ENCODE results near the gene ZDHHC14. TPM values are rescaled to one million over a fixed set of nuclear protein-coding genes. Genes with fewer than 3 reads are reported as not detected.

The ZDHHC14 gene
- total RNA-seq, 4 donors from 2014 or later, result 6.2 to 20.6 (median 15.1) TPM

GRCh38 chr6:157525292-157525889 lies 144.4 kb downstream of the ZDHHC14 start:
- Histone ChIP-seq H3K27me3 (no peaks in the 10 kb centered on the region), H3K27ac (no peak overlapping the region), H3K4me3 (replicated peaks in 1 of 3) (no peak overlapping the region), H3K4me1 (no peaks in the 10 kb centered on the region), H3K9me3 (no peaks in the 10 kb centered on the region), H3K36me3 (no peaks in the 10 kb centered on the region)
- no peak for DNase-seq
- 94 to 98% methylated on average over 7 of the region's 7 CpGs for WGBS, 2 donors
- no peak for TF ChIP-seq CTCF (IDR thresholded peaks at IDR 0.05)
- TF ChIP-seq POLR2A (IDR thresholded peaks at IDR 0.05), result no peak
- intact Hi-C loops (cut with DNase I), result no loop called here

- no peak for DNase-seq
- Histone ChIP-seq H3K36me3 (no peaks in the 10 kb centered on the region), H3K27ac (no peak overlapping the region), H3K27me3 (no peaks in the 10 kb centered on the region), H3K4me1 (no peaks in the 10 kb centered on the region), H3K9me3 (no peaks in the 10 kb centered on the region), H3K4me3 (replicated peaks in 1 of 3) (no peak overlapping the region)
- intact Hi-C loops (cut with DNase I), result no loop called here
- WGBS, 2 donors, result 82 to 90% methylated on average over 5 of the region's 5 CpGs
- TF ChIP-seq POLR2A (IDR thresholded peaks at IDR 0.05), result no peak
- no peak for TF ChIP-seq CTCF (IDR thresholded peaks at IDR 0.05)
Measured at GRCh38 chr6:157525918-157526425, 145.0 kb downstream of the ZDHHC14 start.

GRCh38 chr6:157527471-157527907 lies 146.5 kb downstream of the ZDHHC14 start:
- Histone ChIP-seq H3K9me3 (no peaks in the 10 kb centered on the region), H3K4me1 (no peaks in the 10 kb centered on the region), H3K36me3 (no peaks in the 10 kb centered on the region), H3K27me3 (no peaks in the 10 kb centered on the region), H3K27ac (peak overlapping the region in 1 of 3 donors; percentile 46), H3K4me3 (replicated peaks in 1 of 3) (no peak overlapping the region)
- DNase-seq, result no peak
- TF ChIP-seq POLR2A (IDR thresholded peaks at IDR 0.05) (no peak), CTCF (IDR thresholded peaks at IDR 0.05) (no peak)
- 41 to 48% methylated on average over 4 of the region's 4 CpGs for WGBS, 2 donors
- intact Hi-C loops (cut with DNase I), result no loop called here

GRCh38 chr6:157528931-157529653 lies 148.1 kb downstream of the ZDHHC14 start:
- TF ChIP-seq CTCF (IDR thresholded peaks at IDR 0.05) (no peak), POLR2A (IDR thresholded peaks at IDR 0.05) (no peak)
- intact Hi-C loops (cut with DNase I), result no loop called here
- no peak for DNase-seq
- H3K27me3 ChIP-seq, result no peaks in the 10 kb centered on the region
- H3K4me3 ChIP-seq (replicated peaks in 1 of 3), result no peak overlapping the region
- H3K27ac ChIP-seq, result no peak overlapping the region
- no peaks in the 10 kb centered on the region for H3K9me3 ChIP-seq
- H3K36me3 ChIP-seq, result no peaks in the 10 kb centered on the region
- 80 to 90% methylated on average over 5 of the region's 5 CpGs for WGBS, 2 donors
- no peaks in the 10 kb centered on the region for H3K4me1 ChIP-seq

- Histone ChIP-seq H3K27ac (no peak overlapping the region), H3K9me3 (no peaks in the 10 kb centered on the region), H3K27me3 (no peaks in the 10 kb centered on the region), H3K4me1 (no peaks in the 10 kb centered on the region), H3K36me3 (no peaks in the 10 kb centered on the region), H3K4me3 (replicated peaks in 1 of 3) (no peak overlapping the region)
- 97 to 98% methylated on average over 2 of the region's 2 CpGs for WGBS, 2 donors
- TF ChIP-seq POLR2A (IDR thresholded peaks at IDR 0.05) (no peak), CTCF (IDR thresholded peaks at IDR 0.05) (no peak)
- DNase-seq, result no peak
- intact Hi-C loops (cut with DNase I), result no loop called here
Measured at GRCh38 chr6:157529654-157530039, 148.7 kb downstream of the ZDHHC14 start.

Data from thyroid gland (tissue), 4 donors.